ENCODE results near the gene ZFPM1.

- no peak for TF ChIP-seq CTCF (IDR thresholded peaks at IDR 0.05; ENCODE audit: insufficient read depth, low read length)
- no peak for TF ChIP-seq SPI1 (IDR thresholded peaks at IDR 0.05; ENCODE audit: borderline replicate concordance, low read depth)
- no peak for TF ChIP-seq POLR2AphosphoS5 (IDR thresholded peaks at IDR 0.05; ENCODE audit: low read depth)
- TF ChIP-seq REST (IDR thresholded peaks at IDR 0.05; ENCODE audit: insufficient replicate concordance, low read depth): no peak
- TF ChIP-seq GABPA (IDR thresholded peaks at IDR 0.05; ENCODE audit: low read depth): no peak
Measured at GRCh38 chr16:88507231-88507743, 54.2 kb downstream of the ZFPM1 start.

Data from HL-60 (cell line).